Left lung (tissue), 10 donors: Measurements from ENCODE around the gene TMEM175. TPM values are rescaled to one million over a fixed set of nuclear protein-coding genes. Genes with fewer than 3 reads are reported as not detected.
A peak's percentile ranks its signal among the peaks of the same experiment; 100 is the strongest.

Experiments used
- ATAC-seq: fragments of 200-7000 bp; cut with Tn5 transposase; one replicate; pipeline ENCODE4 v1.9.1; 2020; ENCODE audit warnings: moderate library complexity
- DNase-seq, 4 donors: peaks; one replicate each; pipeline ENCODE4 v3.0.0-alpha.2; 2013 to 2020
- H3K27ac ChIP-seq, 2 donors: fragments of 200-600 bp; sonication (generic) in 1 of 2; one replicate each; pipeline versions ENCODE4 v1.5.0 to v1.8.0; 2020 to 2021
- H3K27me3 ChIP-seq, 2 donors: fragments of 200-600 bp; sonication (generic) in 1 of 2; one replicate each; pipeline versions ENCODE4 v1.5.0 to v1.8.0; 2020 to 2021
- H3K36me3 ChIP-seq, 2 donors: fragments of 200-600 bp; sonication (generic) in 1 of 2; one replicate each; pipeline versions ENCODE4 v1.5.0 to v1.8.0; 2020 to 2021
- H3K4me1 ChIP-seq, 2 donors: fragments of 200-600 bp; one replicate each; pipeline ENCODE4 v1.8.0; 2021
- H3K4me3 ChIP-seq, 2 donors: fragments of 200-600 bp; sonication (generic) in 1 of 2; one replicate each; pipeline versions ENCODE4 v1.5.0 to v1.8.0; 2020 to 2021; ENCODE audit warnings: mild to moderate bottlenecking in 1 of 2
- H3K9me3 ChIP-seq, 2 donors: fragments of 200-600 bp; sonication (generic) in 1 of 2; one replicate each; pipeline versions ENCODE4 v1.5.0 to v1.8.0; 2020 to 2021
- intact Hi-C, 2 donors: fragments of 100-400 bp; cut with DNase I; formaldehyde crosslinking; loops; one replicate each; pipeline versions ENCODE4 v1.11.2 to v1.14.2; 2022
- polyA plus RNA-seq, 6 donors: library from polyadenylated mRNA; unstranded; fragments of 120-200 nt; gene quantifications; one replicate each; pipeline ENCODE4 v1.2.1, GENCODE V29; 2013; ENCODE audit not compliant: insufficient read length in 6 of 6
- total RNA-seq, 2 donors: library from RNA; stranded (reverse); fragmentation: NEBNext Ultra II Directional; extraction: Animal tissue kit (Norgen Biotek cat#: 25700); gene quantifications; one replicate each; pipeline ENCODE4 v1.2.1, GENCODE V29; 2021
- TF ChIP-seq, protein P1 (sequence below), 2 donors: fragments of 200-600 bp; sonication (generic) in 1 of 2; IDR thresholded peaks; one replicate each; pipeline versions ENCODE4 v1.5.0 to v1.8.0; 2021; ENCODE audit warnings: antibody characterized with exemption in 2 of 2
- donor health status: DM: no; HTN: yes; CAD: no.
- donor health status: DM: no; HTN: no; CAD: no.

TMEM175 gene
- total and polyA plus RNA-seq, 8 donors: 24.4 to 38.7 (median 27.6) TPM

DNA sequence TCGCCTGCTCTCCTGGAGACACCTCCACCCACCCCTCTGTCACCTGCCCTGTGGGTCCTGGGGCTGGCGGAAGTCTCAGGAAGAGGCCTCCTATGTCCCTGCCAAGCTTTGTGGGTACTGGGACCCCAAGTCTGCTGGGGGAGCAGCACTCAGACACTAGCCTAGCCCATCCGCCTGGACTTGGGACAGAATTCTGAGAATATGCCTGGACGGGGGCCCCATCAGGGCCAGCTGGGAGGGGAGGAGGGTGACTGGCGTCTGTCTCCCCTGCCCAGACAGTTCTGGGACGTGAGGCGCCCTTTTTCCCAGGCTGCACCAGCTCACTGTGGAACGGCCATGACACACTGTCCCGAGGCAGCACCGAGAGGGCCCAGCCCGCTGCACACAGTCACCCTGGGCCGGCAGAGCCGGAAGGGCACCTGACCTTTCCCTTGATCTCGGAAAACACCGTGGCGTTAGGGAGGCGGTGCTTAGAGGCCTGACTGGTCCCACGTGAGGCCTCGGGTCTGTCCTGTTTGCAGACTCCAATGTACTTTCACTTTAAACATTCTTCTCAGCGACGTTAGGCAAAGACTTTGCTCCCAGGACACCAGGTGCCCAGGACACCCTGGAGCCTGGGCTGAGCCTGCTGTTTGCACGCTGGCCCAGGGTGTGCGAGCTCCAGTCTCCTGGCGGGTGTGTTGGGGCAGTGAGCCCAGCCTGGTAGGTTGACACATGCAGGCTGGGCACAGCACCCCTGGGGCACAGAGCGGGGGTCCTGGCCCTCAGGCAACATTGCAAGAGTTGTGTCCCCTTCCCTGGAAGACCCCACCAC, 60.2 kb downstream of the TMEM175 start:
- H3K9me3 ChIP-seq: no peaks in the 10 kb centered on the region
- peaks cover 6 to 16% of the 10 kb centered on the region in 2 donors for H3K4me1 ChIP-seq
- H3K36me3 ChIP-seq: peaks cover 0 to 30% of the 10 kb centered on the region in 2 donors
- peak in 3 of 4 donors; percentile 39 to 90 (median 83) for DNase-seq
- peaks cover 11 to 26% of the 10 kb centered on the region in 2 donors for H3K27me3 ChIP-seq
- ATAC-seq: peak; percentile 92
- H3K4me3 ChIP-seq: no peak overlapping the region
- peak overlapping the region; percentile 70 to 83 for H3K27ac ChIP-seq
- TF ChIP-seq, protein P1, sequence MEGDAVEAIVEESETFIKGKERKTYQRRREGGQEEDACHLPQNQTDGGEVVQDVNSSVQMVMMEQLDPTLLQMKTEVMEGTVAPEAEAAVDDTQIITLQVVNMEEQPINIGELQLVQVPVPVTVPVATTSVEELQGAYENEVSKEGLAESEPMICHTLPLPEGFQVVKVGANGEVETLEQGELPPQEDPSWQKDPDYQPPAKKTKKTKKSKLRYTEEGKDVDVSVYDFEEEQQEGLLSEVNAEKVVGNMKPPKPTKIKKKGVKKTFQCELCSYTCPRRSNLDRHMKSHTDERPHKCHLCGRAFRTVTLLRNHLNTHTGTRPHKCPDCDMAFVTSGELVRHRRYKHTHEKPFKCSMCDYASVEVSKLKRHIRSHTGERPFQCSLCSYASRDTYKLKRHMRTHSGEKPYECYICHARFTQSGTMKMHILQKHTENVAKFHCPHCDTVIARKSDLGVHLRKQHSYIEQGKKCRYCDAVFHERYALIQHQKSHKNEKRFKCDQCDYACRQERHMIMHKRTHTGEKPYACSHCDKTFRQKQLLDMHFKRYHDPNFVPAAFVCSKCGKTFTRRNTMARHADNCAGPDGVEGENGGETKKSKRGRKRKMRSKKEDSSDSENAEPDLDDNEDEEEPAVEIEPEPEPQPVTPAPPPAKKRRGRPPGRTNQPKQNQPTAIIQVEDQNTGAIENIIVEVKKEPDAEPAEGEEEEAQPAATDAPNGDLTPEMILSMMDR (IDR thresholded peaks at IDR 0.05): no peak
- intact Hi-C loops: no loop called here

DNA sequence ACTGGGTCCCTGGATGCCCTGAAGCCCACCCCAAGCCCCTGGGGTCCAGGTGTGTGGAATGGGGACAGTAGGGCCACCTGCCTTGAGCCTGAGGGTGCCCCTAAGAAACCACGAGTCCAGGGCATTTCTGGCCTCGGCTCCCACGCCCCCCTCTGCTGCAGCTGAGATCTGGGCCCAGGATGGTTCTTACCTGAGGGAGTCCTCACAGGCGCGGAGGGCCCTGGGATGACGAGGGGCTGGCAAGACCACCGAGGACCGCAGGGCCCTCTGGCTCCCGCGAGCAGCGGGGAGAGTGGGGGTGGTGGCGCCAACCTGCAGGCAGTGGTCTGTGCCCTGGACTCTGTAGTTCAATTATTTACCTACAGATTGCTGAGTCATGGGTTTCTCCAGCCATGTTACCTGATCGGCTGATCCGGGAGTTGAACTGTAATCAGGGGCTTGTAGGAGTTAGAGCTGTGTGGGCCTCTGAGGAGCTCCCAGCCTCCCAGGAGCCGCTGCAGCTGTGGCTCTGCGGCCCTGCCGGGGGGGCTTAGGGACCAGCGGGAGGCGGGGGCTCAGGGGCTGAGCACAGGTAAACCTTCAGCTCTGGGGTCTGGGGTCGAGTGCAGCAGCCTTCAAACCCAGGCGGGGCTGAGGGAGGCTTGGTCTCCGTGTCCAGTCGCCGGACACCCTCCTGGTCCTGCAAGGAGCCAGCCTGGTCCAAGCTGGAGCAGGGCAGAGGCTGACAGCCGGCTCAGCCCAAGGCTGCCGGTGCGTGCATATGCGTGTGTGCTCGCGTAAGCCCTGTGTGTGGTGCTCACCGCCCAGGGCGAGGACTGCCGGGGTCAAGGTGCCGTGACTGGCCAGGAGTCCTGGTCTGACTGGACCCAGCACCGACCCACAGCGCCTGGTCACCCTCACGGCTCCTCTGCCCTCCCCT, 61.1 kb downstream of the TMEM175 start, which contains the start of gene SLC26A1:
TSS of gene SLC26A1 (minus strand) at position 294 of the 919 bp plus-strand sequence. CDS start 1,701 bp downstream, outside the sequence.
- no peak for ATAC-seq
- peaks cover 19 to 35% of the 10 kb centered on the region in 2 donors for H3K27me3 ChIP-seq
- peak within 1 kb of the TSS; percentile 70 to 83 for H3K27ac ChIP-seq
- TF ChIP-seq, protein P1 (IDR thresholded peaks at IDR 0.05): no peak
- no peak within 1 kb of the TSS for H3K4me3 ChIP-seq
- peaks cover 8 to 13% of the 10 kb centered on the region in 2 donors for H3K4me1 ChIP-seq
- no peaks in the 10 kb centered on the region for H3K9me3 ChIP-seq
- DNase-seq: peak in 1 of 4 donors; percentile 78
- intact Hi-C loops: no loop called here
- H3K36me3 ChIP-seq: peaks cover 0 to 30% of the 10 kb centered on the region in 2 donors

DNA sequence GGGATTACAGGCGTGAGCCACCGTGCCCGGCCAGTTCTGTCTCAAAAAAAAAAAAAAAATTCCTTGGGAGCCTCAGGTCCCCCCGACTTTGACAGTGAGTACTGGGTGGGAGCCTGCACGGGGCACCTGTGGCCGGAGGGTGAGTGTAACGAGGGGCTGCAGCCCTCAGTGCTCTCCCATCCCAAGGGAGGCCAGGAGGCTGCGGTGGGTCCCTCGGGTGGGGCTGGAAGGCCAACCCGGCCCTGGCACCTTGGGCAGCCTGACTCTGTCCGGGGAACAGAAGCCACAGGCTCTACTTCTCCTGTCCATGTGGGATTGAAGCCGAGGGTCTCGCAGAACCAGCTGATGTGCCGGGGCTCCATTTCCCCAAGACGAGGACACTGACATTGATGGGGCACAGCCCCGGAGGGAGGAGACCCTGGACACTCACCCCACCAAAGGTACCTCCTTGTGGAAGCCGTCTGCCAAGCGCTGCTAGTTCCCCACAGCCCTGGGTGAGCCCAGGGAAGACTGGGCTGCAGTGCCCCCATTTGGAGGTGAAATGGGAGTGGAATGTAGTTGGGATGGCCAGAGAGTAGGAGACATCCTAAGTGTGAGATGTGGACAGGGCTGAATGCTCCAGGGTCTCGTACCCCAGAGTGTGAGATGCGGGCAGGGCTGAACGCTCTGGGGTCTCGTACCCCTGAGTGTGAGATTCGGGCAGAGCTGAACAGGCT, 63.2 kb downstream of the TMEM175 start:
- TF ChIP-seq, protein P1 (IDR thresholded peaks at IDR 0.05): no peak
- H3K4me1 ChIP-seq: peaks cover 8 to 11% of the 10 kb centered on the region in 2 donors

DNA sequence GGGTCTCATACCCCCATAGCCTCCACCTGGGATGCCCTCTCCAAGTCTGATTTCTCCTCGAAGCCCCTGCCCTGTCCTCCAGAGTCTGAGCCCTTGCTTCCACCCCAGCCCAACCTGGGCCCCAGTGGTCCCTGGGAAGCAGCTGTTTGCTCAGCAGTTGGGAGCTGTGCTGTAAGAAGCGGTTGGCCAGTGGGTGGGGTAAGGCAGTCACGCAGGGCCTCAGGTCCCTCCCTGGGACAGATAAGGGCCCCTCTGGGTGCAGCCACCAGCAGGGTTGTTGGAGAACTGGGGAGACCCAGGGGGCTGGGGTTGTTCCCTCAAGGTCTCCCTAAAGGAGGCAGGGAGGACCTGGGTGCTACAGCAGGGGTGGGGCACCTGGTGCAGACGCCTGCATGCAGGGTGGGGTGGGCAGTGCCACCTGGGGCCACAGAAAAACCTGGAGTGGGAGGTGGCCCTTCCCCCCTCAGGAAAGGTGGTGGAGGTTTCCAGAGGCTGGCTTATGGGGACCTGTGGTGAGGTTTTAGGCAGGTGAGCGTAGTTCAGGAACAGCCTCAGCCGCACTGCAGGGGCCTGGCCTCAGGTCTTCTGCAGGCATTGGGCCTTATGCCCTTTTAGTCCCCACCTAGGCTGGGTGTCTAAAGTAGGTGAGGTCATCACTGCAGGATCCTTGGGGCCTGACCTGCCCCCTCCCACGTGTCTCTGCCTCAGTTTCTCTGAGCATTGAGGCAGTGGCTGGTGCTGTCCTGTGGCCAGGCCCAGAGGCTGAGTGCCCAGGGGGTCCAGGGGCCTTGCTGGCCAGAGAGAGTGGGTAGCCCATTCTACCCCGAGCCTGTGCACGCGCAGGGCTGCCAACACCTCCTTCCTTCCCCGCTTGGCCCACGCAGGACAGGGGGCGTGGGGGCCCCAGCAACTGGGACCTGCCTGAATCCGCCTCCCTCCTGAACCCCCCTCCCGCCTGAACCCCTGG, 64.1 kb downstream of the TMEM175 start:
- H3K27ac ChIP-seq: no peak overlapping the region
- ATAC-seq (no peak), DNase-seq (peak in 1 of 4 donors; percentile 67)
- H3K9me3 ChIP-seq: no peaks in the 10 kb centered on the region
- H3K4me3 ChIP-seq: no peak overlapping the region
- TF ChIP-seq, protein P1 (IDR thresholded peaks at IDR 0.05): no peak
- peaks cover 35 to 64% of the 10 kb centered on the region in 2 donors for H3K27me3 ChIP-seq
- H3K4me1 ChIP-seq: peaks cover 8 to 11% of the 10 kb centered on the region in 2 donors
- H3K36me3 ChIP-seq: peaks cover 0 to 7% of the 10 kb centered on the region in 2 donors
- intact Hi-C loops: no loop called here

More for the DNA sequence above, 63.2 kb downstream of the TMEM175 start:
- H3K27ac ChIP-seq: no peak overlapping the region
- ATAC-seq (no peak), DNase-seq (peak in 1 of 4 donors; percentile 68)
- H3K4me3 ChIP-seq: no peak overlapping the region
- intact Hi-C loops: no loop called here
- peaks cover 0 to 16% of the 10 kb centered on the region in 2 donors for H3K36me3 ChIP-seq
- H3K27me3 ChIP-seq: peaks cover 26 to 56% of the 10 kb centered on the region in 2 donors
- no peaks in the 10 kb centered on the region for H3K9me3 ChIP-seq
